H9 (cell line): Measurements from ENCODE around the gene MEGF9. TPM values are rescaled to one million over a fixed set of nuclear protein-coding genes. Genes with fewer than 3 reads are reported as not detected.

Experiments used
- DNase-seq: peaks from one replicate; pipeline ENCODE4 v3.0.0-alpha.2; 2017
- H2AFZ ChIP-seq: one replicate; pipeline ENCODE4 v1.6.1; 2013; ENCODE audit warnings: mild to moderate bottlenecking, low read length, control low read depth, moderate library complexity
- H2AK5ac ChIP-seq: 2 replicates; pipeline ENCODE4 v1.6.1; 2013; ENCODE audit warnings: low read length, control low read depth, mixed read lengths; ENCODE audit not compliant: insufficient read length
- H2BK120ac ChIP-seq: one replicate; pipeline ENCODE4 v1.6.1; 2013; ENCODE audit warnings: low read depth, mild to moderate bottlenecking, low read length, control low read depth, inconsistent platforms; ENCODE audit not compliant: poor library complexity, severe bottlenecking
- H2BK12ac ChIP-seq: 2 replicates; pipeline ENCODE4 v1.6.1; 2013; ENCODE audit warnings: low read length, control low read depth, mixed read lengths, low read depth; ENCODE audit not compliant: insufficient read length
- H2BK15ac ChIP-seq: 2 replicates; pipeline ENCODE4 v1.6.1; 2013; ENCODE audit warnings: low read depth, low read length, control low read depth
- H2BK20ac ChIP-seq: one replicate; pipeline ENCODE4 v1.6.1; 2013; ENCODE audit warnings: low read depth, mild to moderate bottlenecking, low read length, control low read depth, inconsistent platforms; ENCODE audit not compliant: poor library complexity, severe bottlenecking
- H2BK5ac ChIP-seq: 2 replicates; pipeline ENCODE4 v1.6.1; 2013; ENCODE audit warnings: low read length, control low read depth, mixed read lengths; ENCODE audit not compliant: insufficient read length
- H3K14ac ChIP-seq: 2 replicates; pipeline ENCODE4 v1.6.1; 2013; ENCODE audit warnings: low read length, control low read depth; ENCODE audit not compliant: insufficient read depth
- H3K18ac ChIP-seq: 2 replicates; pipeline ENCODE4 v1.6.1; 2013; ENCODE audit warnings: low read depth, mild to moderate bottlenecking, mixed read lengths, low read length, control low read depth; ENCODE audit not compliant: insufficient read length
- H3K23ac ChIP-seq: 2 replicates; pipeline ENCODE4 v1.6.1; 2013; ENCODE audit warnings: low read length, control low read depth, mixed read lengths, low read depth; ENCODE audit not compliant: insufficient read length
- H3K23me2 ChIP-seq: 2 replicates; pipeline ENCODE4 v1.6.1; 2013; ENCODE audit warnings: low read depth, mild to moderate bottlenecking, mixed read lengths, low read length, control low read depth; ENCODE audit not compliant: insufficient read length, poor library complexity, severe bottlenecking
- H3K27ac ChIP-seq: 2 replicates; pipeline ENCODE4 v1.5.1; 2013; ENCODE audit warnings: low read length, control low read depth, mixed read lengths, low read depth; ENCODE audit not compliant: insufficient read length
- H3K27me3 ChIP-seq: 2 replicates; pipeline ENCODE4 v1.6.1; 2013; ENCODE audit warnings: low read length, control low read depth, inconsistent platforms; ENCODE audit not compliant: insufficient read depth
- H3K4ac ChIP-seq: 2 replicates; pipeline ENCODE4 v1.6.1; 2013; ENCODE audit warnings: low read depth, mild to moderate bottlenecking, control low read depth, inconsistent platforms, low read length, moderate library complexity
- H3K4me1 ChIP-seq: 2 replicates; pipeline ENCODE4 v1.6.1; 2013; ENCODE audit warnings: low read length, control low read depth, inconsistent platforms; ENCODE audit not compliant: insufficient read depth
- H3K4me2 ChIP-seq: 2 replicates; pipeline ENCODE4 v1.6.1; 2013; ENCODE audit warnings: low read length, control low read depth, mixed read lengths; ENCODE audit not compliant: insufficient read length, insufficient read depth
- H3K56ac ChIP-seq: 2 replicates; pipeline ENCODE4 v1.6.1; 2013; ENCODE audit warnings: low read depth, mild to moderate bottlenecking, mixed read lengths, low read length, control low read depth; ENCODE audit not compliant: insufficient read length
- H3K79me1 ChIP-seq: 2 replicates; pipeline ENCODE4 v1.6.1; 2013; ENCODE audit warnings: low read depth, mild to moderate bottlenecking, moderate library complexity, low read length, control low read depth, inconsistent platforms; ENCODE audit not compliant: insufficient read depth, poor library complexity, severe bottlenecking
- H3K79me2 ChIP-seq: 2 replicates; pipeline ENCODE4 v1.6.1; 2013; ENCODE audit warnings: low read length, control low read depth, inconsistent platforms; ENCODE audit not compliant: insufficient read depth
- H3K9ac ChIP-seq: 2 replicates; pipeline ENCODE4 v1.6.1; 2013; ENCODE audit warnings: low read length, control low read depth, mixed read lengths; ENCODE audit not compliant: insufficient read length; ENCODE audit errors: extremely low read depth
- H3K9me3 ChIP-seq: one replicate; pipeline ENCODE4 v1.6.1; 2013; ENCODE audit warnings: low read depth, low read length, inconsistent platforms; ENCODE audit not compliant: control insufficient read depth
- H3T11ph ChIP-seq: one replicate; pipeline ENCODE4 v1.6.1; 2013; ENCODE audit warnings: mild to moderate bottlenecking, low read length, control low read depth, inconsistent platforms
- H4K20me1 ChIP-seq: one replicate; pipeline ENCODE4 v1.6.1; 2013; ENCODE audit not compliant: control insufficient read depth, insufficient read length, insufficient read depth
- H4K5ac ChIP-seq: 2 replicates; pipeline ENCODE4 v1.6.1; 2013; ENCODE audit warnings: low read depth, mild to moderate bottlenecking, mixed read lengths, low read length, control low read depth; ENCODE audit not compliant: insufficient read length
- H4K8ac ChIP-seq: replicated peaks from 2 replicates; pipeline ENCODE4 v1.6.1; 2013; ENCODE audit warnings: low read length, control low read depth, mixed read lengths, low read depth; ENCODE audit not compliant: insufficient read length
- H4K91ac ChIP-seq: 2 replicates; pipeline ENCODE4 v1.6.1; 2013; ENCODE audit warnings: low read depth, mild to moderate bottlenecking, moderate library complexity, mixed read lengths, low read length, control low read depth; ENCODE audit not compliant: insufficient read length
- H3K27ac Mint-ChIP-seq, 3 experiments: 2 replicates in 2 of 3; 3 replicates in 1 of 3; pipeline ENCODE4 v1.8.0; 2020 to 2021; ENCODE audit warnings: mixed read lengths in 3 of 3, mild to moderate bottlenecking in 1 of 3, moderate library complexity in 1 of 3
- H3K27me3 Mint-ChIP-seq: 2 replicates; pipeline ENCODE4 v1.8.0; 2021; ENCODE audit warnings: low read depth, mild to moderate bottlenecking, moderate library complexity, mixed read lengths
- H3K36me3 Mint-ChIP-seq, 3 experiments: 2 replicates in 2 of 3; 3 replicates in 1 of 3; pipeline ENCODE4 v1.8.0; 2020 to 2021; ENCODE audit warnings: low read depth in 3 of 3, mixed read lengths in 3 of 3; ENCODE audit not compliant: insufficient read depth in 1 of 3
- H3K4me1 Mint-ChIP-seq, 2 experiments: 2 replicates each; pipeline ENCODE4 v1.8.0; 2020; ENCODE audit warnings: mixed read lengths in 2 of 2
- H3K4me3 Mint-ChIP-seq, 2 experiments: 2 replicates in 1 of 2; 3 replicates in 1 of 2; pipeline ENCODE4 v1.8.0; 2020 to 2021; ENCODE audit warnings: mild to moderate bottlenecking in 2 of 2, mixed read lengths in 2 of 2, moderate library complexity in 1 of 2
- H3K9me3 Mint-ChIP-seq, 2 experiments: 2 replicates in 1 of 2; 3 replicates in 1 of 2; pipeline ENCODE4 v1.8.0; 2020; ENCODE audit warnings: mild to moderate bottlenecking in 2 of 2, mixed read lengths in 2 of 2, moderate library complexity in 1 of 2
- CTCF ChIP-seq: fragments of 200-600 bp; sonication (generic); conservative IDR thresholded peaks from 3 replicates; pipeline ENCODE4 v1.8.0; 2021; ENCODE audit warnings: antibody characterized with exemption, mild to moderate bottlenecking
- WGBS: extraction: QIAGEN DNeasy Blood & Tissue Kit; methylation state at CpG from one replicate; pipeline ENCODE4 v1.1.7; 2013; ENCODE audit warnings: missing lambda C conversion rate, low lambda C conversion rate, mixed read lengths; ENCODE audit not compliant: insufficient read length; ENCODE audit errors: extremely low coverage; 5-methylcytosine and 5-hydroxymethylcytosine counted together
- total RNA-seq: library from RNA; stranded (reverse); gene quantifications from 2 replicates; pipeline ENCODE4 v1.2.1, GENCODE V29; 2021

Gene MEGF9
- total RNA-seq, 1 experiment from 2014 or later: 0.94 TPM

- Histone ChIP-seq H3K4ac (no peak overlapping the region), H2BK20ac (no peak overlapping the region), H4K5ac (no peak overlapping the region), H4K8ac (no peak overlapping the region), H2AK5ac (no peak overlapping the region), H3K9ac (no peak overlapping the region), H3K23ac (no peak overlapping the region), H3K14ac (no peak overlapping the region), H3K4me2 (no peak overlapping the region), H3K23me2 (no peaks in the 10 kb centered on the region), H4K20me1 (no peaks in the 10 kb centered on the region), H2BK12ac (no peak overlapping the region), H3K4me1 (no peaks in the 10 kb centered on the region), H2AFZ (no peak overlapping the region), H3K79me2 (no peaks in the 10 kb centered on the region), H3T11ph (no peak overlapping the region), H3K9me3 (no peaks in the 10 kb centered on the region), H2BK5ac (no peak overlapping the region), H2BK15ac (no peak overlapping the region), H2BK120ac (no peak overlapping the region), H3K27ac (no peak overlapping the region), H3K27me3 (no peaks in the 10 kb centered on the region), H3K56ac (no peak overlapping the region), H3K79me1 (no peaks in the 10 kb centered on the region), H4K91ac (no peak overlapping the region), H3K18ac (no peak overlapping the region)
- Mint-ChIP-seq H3K27ac (no peak overlapping the region), H3K27me3 (peaks cover 41% of the 10 kb centered on the region), H3K36me3 (no peaks in the 10 kb centered on the region), H3K9me3 (no peaks in the 10 kb centered on the region), H3K4me3 (no peak overlapping the region), H3K4me1 (no peaks in the 10 kb centered on the region)
- no CpG with 5 or more reads among the region's 3 CpGs for WGBS
- TF ChIP-seq CTCF: no peak
- DNase-seq: no peak
Measured at GRCh38 chr9:120705174-120705573, 9.1 kb downstream of the MEGF9 start.
